Mucosa of gallbladder (tissue), 1 donor: ENCODE measurements around the gene BCAP31. TPM values are rescaled to one million over a fixed set of nuclear protein-coding genes. Genes with fewer than 3 reads are reported as not detected.

Experiments used
- DNase-seq: peaks from one replicate; pipeline ENCODE4 v3.0.0-alpha.2; 2020; ENCODE audit warnings: low spot score
- total RNA-seq: library from RNA; stranded (reverse); gene quantifications from one replicate; pipeline ENCODE4 v1.2.1, GENCODE V29; 2021
- donor health status: DM: no; HTN: no; CAD: no.

BCAP31 gene
- 221 TPM for total RNA-seq

DNA sequence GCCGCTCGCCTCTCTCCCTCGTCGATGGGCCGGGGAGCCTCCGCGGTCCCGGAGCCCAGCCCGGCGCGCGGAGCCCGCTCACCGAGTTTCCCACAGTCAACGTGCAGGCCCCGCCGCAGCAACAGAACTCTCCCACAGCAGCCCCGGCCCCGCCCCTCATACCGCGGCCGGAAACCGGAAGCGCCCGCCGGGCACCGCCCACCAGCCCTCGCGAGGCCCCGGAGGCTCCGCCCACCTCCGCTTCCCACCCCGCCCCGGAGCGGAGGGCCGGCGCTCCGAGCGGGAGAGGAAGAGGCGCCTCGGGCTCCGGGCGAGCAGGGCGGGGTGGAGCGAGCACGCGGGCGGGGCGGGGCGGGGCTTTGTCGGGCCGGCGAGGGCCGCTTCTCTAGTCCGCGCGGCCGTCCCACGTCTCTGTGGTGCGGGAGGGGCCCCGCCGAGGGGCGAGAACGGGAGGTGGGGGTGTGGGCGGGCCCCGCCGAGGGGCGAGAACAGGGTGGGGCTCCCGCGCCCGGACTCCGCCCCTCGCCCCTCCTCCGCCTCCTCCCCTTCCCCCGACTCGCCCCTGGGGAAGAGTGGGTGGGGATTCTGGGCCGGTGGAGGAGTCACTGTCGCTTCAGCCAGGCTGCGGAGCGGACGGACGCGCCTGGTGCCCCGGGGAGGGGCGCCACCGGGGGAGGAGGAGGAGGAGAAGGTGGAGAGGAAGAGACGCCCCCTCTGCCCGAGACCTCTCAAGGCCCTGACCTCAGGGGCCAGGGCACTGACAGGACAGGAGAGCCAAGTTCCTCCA is at the start of gene BCAP31, which contains the start of gene ABCD1:
TSS of gene BCAP31 (minus strand) at position 136 of the 787 bp plus-strand sequence. CDS start 1,143 bp downstream, outside the sequence.
TSS of gene ABCD1 (plus strand) at position 605 of the 787 bp plus-strand sequence. CDS start 411 bp downstream, outside the sequence.
- peak; percentile 88 for DNase-seq

GRCh38 chrX:153773218-153773611 is 49.0 kb upstream of the BCAP31 start:
- no peak for DNase-seq

- no peak for DNase-seq
Measured at GRCh38 chrX:153772316-153773217, 48.4 kb upstream of the BCAP31 start.

- no peak for DNase-seq
Measured at GRCh38 chrX:153771415-153772315, 47.5 kb upstream of the BCAP31 start.

GRCh38 chrX:153770601-153771414 is 46.6 kb upstream of the BCAP31 start:
- no peak for DNase-seq

- no peak for DNase-seq
Measured at GRCh38 chrX:153769865-153770600, 45.8 kb upstream of the BCAP31 start.

DNA sequence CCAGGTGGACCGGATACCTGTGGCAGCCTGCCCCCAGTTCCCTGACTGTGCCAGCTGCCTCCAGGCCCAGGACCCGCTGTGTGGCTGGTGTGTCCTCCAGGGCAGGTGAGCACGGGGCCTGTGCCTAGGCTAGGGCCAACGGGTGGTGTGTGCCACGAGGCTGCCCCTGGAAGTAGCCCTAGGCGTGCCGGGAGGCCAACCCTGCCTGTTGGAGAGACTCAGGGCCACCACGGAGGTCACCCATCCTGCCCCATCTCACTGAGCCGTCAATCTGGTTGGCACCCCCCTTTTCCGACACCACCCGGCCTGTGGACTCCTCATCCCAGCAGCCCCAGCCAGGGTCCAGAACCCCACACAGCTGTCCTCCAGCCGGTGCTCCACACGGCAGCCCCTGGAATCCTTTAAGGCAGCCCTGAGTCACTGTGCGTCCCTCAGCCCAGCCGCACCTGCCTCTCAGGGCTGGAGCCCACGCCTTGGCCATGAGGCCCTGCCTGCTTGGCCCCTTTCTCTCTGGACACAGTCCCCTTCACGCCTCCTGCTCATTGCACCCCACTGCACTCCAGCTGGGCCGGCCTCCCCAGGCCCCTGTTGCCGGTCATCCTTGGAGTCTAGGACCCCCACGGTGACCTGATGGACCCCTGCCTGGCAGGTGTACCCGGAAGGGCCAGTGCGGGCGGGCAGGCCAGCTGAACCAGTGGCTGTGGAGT is 45.1 kb upstream of the BCAP31 start:
- DNase-seq = no peak

DNA sequence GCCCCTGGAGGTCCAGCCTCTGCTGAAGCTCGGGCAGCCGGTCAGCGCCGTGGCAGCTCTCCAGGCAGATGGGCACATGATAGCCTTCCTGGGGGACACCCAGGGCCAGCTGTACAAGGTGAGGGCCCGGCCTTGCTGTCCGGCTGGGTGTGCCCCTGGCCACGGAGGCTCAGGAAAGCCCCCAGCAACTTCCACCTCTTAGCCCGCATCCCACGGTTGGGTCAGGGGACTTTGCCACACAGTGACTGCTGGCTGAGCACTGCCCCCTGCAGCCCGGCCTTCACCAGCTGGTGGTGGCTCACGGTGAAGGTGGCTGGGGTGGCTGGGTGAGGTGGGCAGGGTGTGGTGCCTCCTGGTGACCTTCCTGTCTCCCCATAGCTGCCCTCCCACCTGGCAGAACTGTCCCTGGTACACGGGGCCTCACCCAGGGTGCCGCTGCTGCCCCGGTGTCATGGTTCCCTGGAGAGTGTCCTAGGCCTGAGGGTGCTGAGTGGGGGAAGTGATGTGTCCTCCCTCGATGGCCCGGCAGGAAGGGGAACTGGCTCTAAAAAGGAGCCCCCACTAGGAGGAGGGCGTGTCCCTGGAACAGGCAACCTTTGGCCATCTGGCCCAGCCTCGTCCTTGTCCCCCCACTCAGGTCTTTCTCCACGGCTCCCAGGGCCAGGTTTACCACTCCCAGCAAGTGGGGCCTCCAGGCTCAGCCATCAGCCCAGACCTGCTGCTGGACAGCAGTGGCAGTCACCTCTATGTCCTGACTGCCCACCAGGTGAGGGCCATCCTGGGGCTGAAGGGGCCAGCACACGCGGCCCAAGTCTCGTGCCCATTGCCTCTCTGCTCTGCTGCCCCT is 44.3 kb upstream of the BCAP31 start:
- no peak for DNase-seq

GRCh38 chrX:153767674-153768055 is 43.5 kb upstream of the BCAP31 start:
- no peak for DNase-seq

DNA sequence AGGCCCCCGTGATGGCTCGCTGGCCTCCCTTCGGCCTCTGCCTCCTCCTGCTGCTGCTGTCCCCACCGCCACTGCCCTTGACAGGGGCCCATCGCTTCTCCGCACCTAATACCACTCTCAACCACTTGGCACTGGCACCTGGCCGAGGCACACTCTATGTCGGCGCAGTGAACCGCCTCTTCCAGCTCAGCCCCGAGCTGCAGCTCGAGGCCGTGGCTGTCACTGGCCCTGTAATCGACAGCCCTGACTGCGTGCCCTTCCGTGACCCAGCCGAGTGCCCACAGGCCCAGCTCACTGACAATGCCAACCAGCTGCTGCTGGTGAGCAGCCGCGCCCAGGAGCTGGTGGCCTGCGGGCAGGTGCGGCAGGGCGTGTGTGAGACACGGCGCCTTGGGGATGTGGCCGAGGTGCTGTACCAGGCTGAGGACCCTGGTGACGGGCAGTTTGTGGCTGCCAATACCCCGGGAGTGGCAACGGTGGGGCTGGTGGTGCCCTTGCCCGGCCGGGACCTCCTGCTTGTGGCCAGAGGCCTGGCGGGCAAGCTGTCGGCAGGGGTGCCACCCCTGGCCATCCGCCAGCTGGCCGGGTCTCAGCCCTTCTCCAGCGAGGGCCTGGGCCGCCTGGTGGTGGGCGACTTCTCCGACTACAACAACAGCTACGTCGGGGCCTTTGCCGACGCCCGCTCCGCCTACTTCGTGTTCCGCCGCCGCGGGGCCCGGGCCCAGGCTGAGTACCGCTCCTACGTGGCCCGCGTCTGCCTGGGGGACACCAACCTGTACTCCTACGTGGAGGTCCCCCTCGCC is 42.9 kb upstream of the BCAP31 start:
- DNase-seq = no peak

DNA sequence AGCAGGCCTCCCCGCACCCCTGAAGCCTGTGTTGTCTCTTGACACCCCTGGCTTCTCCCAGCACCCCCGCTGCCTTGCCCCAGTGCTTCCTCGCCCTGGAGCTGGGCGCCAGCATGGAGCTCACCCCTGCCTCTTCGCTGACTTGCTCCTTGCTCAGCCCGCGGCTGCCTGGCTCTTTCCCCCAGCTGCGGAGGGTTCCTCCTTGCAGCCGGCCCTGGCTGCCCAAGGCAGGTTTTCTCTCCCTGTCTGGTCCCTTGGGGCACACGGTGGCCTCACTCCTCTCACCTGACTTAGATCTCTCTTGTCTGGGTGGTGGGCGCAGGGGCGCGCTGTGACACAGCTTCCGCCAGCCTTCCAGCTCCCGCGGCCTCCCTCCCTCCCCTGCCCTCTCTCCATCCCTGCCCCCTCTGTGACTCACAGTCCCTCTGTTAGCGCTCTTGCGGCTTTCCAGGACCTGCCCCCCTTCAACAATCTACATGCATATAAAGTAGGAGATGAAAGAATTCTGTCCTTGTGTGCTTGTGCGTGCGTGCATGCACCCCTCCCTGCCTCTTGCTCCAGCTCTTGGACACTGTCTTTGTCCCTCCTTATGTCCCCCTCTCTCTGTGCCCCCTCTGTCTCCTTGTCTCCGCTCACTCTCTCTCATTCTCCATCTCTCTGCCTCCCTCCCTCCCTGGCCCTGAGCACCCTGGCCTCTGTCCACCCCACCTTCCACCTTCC is 42.1 kb upstream of the BCAP31 start:
- DNase-seq = no peak

DNA sequence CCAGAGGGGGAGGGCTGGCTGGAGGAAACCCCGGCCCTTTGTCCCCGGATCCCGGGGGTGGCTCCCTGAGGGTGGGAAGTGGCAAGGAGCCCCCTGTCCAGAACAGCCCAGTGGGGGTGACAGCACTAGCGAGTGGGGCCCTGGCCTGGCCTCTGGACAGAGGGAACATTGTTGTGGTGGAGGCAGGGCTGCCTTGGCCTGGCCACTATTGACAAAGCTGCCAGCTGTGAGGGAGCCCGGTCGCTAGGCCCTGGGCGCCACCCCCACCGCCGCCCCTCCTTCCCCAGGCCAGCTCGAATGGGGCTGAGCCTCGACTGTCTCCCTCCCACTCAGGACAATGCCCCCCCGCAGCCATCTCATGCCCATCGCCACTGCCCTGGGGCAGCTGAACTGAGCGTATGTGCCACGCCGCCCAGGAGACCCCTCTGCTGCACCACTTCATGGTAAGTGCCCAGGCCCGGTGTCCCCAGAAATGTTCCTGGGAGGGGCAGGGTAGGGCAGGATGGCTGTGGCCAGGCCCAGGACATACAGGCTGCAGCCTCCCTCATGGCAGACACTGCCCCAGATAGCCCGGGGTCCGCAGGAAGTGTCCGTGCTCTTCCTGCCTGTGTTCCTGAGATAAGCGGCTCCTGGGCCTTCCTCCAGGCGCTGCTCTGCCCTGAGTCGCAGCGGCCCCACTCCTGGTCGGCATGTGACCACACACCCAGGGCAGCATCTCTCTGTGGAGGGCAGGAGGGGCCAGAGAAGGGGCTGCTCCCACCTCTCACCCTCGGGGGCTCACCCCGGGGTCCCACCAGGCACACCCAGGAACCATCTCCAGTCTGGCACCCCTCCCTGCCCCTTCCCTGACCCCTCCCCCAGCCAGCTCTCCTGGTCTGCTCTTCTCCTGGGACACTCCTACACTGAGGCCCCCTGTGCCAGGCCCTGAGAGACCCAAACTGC is 41.2 kb upstream of the BCAP31 start:
- no peak for DNase-seq

DNA sequence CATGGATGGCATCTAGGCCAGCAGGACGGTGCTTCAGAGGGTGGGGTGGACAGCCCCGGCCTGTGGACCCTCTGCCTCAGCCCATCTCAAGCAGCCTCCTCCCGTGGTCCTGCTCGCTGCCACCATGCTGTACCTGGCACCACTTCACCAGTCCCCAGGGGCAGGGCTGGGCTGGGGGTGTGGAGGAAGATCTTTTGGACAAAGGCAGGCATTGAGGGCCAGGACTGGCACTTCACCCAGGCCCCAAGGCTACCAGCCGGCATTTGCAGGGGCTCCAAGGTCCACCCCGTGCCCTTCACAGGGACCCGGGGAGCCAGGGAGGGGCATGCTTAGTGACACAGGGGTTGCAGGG is 40.6 kb upstream of the BCAP31 start:
- no peak for DNase-seq

DNA sequence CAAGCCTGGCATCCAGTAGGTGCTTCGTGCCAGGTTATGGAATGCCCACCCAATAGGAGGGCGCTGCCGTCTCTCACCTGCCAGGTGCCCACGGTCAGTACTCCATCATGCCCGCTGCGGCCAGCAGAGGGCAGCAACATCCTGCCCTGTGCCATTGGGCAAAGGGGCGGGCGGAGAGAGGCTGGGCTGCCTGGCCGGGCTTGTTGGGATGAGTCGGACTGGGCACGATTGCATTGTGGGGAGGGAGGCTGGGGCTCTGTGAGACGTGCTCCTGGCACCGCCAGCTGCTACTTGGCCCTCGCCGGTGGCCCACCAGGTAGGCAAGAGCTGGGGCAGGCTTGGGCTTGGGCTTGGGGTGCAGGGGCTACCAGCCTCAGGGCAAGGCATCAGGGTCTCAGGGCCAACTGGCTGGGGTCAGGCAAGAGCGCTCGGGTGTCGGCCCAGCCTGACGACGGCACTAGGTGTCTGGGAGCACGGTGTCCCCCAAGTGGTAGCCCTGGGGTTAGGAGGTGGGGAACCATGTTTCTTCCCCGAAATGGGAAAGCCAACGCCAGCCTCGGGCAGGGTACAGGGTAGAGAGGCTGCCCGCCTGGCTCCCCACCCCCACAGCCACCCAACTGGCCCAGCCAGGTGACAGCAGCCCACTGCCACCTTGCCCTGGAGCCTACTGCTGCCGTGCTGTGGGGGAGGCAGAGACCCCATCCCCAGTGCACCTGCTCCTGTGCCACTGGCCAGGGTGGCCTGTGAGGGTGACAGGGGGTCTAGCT is 40.0 kb upstream of the BCAP31 start, which contains the start of gene PLXNB3:
TSS of gene PLXNB3 (plus strand) at position 261 of the 767 bp plus-strand sequence. CDS start 1,287 bp downstream, outside the sequence.
- DNase-seq = peak; percentile 81
